Bone marrow (tissue), 2 donors: Measurements from ENCODE around the gene PRKCZ.

Experiments used
- DNase-seq, 2 donors: peaks; one replicate each; lab custom pipeline; 2025; lab: John Stamatoyannopoulos, UW

The PRKCZ gene

DNA sequence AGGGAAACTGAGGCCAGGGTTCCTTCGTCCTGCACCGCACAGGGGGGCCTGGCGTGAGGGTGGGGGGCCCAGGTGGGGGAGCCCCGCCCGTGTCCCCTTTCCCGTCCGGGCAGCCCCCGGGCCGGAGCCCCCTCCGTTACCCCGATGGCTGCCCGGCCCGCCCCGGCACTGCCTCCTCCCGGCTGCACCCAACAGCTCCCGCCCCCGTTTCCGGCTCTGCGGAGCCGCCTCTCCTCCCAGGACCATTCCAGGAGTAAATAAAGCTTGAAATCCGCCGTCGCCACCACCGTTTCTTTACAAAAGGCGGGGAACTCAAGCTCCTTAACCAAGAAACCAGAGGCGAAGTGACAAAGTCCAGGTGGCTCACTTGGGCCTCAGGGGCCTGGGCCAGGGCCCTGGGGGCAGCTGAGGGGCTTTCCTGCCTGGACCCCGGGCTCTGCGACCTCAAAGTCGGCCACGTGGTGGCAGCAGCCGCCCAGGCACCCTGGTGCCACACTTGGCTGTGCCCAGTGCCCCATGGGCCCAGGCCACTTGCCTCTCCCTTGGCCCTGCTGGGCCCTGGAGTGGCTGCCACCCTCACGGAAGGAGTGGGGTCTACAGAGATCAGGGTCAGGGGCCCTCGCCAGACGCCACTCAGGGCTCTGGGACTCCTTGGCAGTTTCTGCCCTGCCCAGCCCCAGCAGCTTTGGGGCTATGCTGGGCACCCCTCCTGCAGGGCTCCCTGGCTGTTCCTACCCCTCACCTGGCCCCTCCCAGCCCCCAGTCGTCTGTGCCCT, 144.9 kb downstream of the PRKCZ start:
- DNase-seq: peak; percentile 62 to 97

DNA sequence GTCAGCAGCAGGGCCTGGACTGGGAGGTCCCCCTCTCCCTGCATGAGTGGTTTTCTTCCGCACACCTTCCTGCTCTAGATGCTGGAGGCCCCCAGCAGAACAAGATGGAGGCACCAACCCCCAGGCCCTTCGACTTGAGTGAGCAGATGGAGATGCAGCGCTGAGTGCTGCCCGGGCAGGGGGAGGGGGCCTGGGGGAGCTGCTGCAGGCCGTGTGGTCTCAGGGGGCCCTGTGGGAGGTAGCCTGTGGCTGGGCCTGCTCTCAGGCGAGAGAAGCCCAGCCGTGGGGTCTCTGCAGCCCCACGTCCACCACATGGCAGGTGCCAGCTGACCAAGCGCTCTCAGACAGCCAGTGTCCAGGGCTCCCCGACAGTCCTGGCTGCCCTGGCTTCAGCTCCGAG, 145.6 kb downstream of the PRKCZ start:
- no peak for DNase-seq

DNA sequence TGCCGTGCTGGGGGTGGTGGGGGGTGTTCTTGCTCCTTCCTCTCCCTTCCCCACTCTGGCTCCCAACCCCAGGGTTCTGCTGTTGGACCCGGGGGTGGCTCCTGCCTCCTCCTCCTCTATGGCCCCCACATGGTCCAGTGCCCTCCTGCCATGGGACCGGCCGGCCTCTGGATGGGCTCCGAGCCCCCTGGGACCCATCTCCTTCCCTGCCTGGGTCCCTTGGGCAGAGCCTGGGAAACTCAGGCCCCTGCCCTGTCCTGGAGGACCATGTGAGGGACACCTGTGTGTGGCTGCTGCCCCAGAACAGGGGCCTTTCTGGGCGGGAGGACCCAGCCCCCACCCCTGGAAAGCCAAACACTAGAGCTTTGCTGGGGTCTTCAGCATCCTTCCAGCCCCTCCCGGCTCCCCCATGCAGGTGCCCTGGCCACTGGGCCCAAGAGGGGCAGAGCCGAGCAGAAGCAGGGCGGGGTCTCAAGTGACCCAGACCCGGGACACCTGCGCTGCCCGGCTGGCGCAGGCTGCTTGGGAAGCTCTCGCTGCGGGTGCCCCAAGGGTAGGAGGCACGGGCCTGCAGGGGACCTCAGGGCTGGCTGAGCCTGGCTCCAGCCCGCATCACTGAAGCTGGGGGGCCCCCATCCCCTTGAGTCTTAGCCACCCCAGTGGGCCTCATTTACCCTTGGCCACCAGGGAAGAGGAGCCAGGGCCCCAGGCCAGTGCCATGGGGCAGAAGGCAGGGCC, 146.9 kb downstream of the PRKCZ start:
- no peak for DNase-seq

DNA sequence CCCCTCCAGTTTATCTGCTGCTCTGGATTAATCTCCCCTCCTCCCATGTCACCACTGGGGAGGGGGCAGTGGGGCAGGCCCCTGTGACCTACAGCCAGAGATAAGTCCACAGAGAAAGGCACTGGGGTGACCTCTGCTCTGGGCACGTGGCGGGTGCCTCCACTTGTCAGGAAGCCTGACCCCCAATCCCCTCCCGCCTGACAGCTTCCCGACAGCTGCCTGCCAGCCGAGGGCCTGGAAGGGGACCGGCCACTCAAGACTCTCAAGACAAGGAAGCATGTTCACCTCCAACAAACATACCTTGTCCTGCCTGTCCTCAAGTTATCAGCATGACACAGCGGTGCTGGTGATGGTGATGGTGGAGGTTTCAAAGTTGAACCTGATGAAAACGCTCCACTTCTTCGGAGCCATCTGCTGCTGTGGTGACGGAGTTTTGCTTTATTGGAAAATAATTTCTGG, 147.5 kb downstream of the PRKCZ start:
- no peak for DNase-seq

DNA sequence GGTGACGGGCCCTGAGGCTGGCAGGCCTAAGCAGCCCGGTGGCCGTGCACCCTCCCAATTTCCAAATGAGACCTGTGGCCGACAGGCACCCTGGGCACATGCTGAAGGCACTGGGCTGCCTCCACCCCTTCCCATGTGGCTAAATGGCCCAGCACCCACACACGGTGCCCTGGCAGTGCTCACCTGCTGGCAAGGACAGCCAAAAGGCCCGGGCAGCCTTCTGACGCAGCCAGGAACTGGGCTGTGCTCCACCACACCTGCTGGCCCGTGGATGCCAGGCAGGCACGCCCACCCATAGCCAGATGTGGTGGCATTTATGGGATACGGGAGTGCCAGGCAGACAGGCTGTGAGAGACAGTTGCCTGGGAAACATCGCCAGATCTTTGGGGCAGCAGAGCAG, 148.4 kb downstream of the PRKCZ start:
- DNase-seq: no peak

DNA sequence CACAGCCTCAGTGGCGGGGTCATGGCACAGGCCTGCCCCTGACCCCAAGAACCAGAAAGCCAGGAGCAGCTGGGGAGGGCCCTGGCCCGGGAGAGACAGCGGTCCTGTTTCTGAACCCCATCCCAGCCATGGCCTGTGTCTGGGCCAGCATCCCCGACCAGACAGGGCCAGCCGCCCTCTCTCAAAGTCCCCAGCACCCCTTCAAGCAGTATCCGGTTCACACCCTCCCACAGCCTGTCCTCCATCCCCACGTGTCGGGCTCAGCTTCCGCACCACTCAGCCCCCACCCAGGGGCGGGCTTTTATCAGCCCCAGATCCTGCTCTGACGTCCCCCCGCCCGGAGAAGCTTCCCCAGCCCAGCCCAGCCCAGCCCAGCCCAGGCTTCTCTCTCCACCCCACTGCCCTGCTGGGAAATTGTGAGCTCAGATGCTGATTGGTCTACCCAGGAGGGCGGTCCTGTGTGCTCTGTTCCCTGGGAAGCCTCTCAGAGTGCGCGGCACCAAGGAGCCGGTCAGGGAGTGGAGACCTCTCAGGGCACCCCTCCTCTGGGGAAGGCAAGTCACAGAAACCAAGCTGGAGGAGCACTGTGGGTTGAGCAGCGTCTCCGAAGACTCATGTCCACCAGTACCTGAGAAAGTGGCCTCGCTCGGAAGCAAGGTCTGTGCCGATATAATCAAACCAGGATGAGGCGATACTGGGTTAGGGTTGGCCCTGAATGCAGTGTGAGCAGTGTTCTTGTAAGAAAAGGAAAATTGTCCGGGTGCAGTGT, 149.0 kb downstream of the PRKCZ start:
- peak; percentile 47 to 91 for DNase-seq

DNA sequence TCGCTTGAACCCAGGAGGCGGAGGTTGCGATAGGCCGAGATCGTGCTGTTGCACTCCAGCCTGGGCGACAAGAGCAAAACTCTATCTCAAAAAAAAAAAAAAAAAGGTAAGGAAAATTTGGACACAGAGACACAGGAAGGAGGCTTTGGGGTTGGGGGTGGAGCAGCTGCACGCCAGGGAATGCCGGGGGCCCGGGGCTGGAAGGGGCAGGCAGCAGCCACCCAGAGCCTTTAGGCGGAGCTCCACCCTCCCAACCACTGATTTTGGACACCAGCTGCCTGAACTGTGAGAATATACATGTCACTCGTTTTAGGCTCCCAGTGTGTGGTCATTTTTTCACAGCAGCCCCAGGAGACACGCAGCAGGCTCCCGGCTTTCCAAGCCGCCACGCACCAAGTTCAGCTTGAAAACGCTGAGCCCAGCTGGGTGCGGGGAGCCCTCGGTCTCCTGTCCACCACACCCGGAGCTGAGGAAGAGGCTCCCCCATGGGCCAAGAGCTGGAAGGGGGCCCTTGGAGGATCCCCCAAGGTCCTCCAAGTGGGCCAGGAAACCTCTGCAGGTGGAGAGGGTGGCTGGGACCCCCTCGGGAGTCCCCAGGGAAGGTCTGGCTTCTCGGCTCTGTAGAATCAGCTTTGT, 150.2 kb downstream of the PRKCZ start:
- no peak for DNase-seq

DNA sequence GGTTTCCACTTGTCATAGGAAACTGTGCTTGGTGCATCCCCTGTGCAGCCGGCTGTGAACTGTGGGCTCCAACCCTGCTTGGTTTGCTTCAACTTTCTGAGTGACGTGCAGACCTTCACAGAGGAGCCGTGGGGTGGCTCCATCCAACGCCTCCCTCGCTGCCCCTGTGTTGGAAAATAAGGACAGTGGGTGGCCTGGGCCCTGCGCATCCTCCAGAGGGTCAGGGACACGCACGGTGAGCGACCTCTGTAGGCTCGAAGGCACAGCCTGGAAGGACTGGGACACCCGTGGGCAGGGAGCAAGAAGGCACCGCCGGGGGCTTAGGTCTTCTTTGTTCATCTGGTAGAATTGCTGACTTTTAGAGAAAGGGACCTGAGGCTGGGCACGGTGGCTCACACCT, 150.9 kb downstream of the PRKCZ start:
- no peak for DNase-seq

DNA sequence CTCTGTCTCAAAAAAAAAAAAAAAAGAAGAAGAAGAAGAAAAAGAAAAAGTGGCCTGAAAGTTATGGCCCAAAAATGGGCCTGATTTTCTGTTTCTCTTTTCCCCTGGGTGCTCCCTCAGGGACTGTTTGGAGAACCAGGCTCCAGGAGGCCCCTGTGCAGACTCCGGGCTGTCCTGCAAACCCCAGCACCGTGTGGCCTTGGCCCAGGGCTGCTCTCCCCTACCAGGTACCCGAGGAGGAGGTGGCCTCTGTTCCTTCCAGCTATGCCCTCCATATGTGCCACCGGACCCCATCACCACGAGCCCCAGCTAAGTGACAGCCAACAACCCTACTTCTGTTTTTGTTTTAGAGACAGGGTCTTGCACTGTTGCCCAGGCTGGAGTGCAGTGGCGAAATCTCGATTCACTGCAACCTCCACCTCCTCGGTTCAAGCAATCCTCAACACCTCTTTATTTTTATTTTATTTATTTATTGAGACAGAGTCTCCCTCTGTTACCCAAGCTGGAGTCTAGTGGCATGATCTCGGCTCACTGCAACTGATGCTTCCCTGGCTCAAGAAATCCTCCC, 151.9 kb downstream of the PRKCZ start:
- no peak for DNase-seq

DNA sequence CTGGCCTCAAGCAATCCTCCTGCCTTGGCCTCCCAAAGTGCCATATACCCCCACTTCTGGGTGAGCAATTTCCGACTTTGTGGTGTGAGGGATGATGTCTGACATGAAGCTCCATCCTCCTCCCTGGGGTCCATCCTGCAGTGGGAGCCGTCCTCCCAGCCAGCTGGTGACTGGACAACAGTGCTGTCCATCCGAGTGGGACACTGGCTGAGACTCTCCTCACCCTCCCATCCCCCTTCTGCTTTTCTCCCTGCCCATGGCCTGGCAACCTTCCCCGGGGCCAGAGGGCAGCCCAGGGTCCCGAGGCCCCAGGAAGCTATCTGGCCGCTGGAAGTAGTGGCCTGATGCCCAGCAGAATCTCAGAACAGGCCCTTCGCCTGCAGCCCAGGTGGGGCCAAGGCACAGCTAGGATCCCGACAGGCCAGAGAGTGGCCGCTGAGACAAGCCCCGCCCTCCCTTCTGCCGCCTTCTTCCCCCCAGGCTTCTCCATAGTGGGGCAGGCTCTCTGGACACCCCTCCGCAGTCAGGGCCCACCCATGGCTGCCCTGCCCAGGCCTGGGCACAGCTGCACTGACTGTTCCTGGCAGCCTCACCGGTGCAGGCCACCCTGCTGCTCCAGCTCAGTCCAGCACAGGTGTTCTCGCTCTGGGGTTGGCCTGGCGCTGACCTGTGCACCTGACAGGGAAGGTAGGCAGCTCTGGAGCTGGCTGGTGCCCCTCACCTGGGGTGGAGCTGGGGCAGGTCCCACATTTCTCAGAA, 152.8 kb downstream of the PRKCZ start:
- DNase-seq: no peak

DNA sequence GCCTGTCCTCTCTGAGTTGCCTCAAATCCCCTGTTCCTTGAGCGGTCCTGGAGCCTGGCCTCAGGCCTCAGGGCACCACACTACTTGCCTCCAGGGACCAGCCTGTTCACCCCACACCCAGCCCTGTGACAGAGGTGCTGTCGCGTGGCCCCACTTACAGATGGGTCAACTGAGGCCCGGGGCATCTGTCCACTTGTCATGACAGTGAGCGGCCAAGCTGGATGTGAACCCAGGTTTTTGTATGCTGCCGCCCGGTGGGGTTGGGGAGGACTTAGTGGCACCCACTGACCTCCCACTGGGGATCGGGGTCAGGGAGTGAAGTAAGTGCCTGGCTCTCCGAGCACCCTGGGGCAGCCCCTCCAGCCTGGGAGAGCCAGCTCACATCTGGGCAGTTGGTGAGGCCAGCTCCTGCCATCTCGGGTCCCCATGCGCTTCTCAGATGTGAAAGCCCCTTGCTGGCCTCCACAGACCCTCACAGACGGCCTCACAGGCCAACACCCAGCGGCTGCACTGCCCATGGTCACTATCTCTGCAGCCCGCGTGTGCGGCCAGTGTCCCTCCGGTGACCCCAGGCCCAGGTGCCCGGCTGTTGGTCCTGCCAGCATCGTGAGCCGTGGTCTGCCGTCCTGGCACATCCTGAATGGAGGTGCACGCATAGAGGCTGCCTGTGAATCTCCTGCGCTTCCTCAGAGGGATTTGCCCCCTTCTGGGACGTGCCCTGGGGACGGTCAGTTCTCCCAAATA, 153.6 kb downstream of the PRKCZ start:
- no peak for DNase-seq

DNA sequence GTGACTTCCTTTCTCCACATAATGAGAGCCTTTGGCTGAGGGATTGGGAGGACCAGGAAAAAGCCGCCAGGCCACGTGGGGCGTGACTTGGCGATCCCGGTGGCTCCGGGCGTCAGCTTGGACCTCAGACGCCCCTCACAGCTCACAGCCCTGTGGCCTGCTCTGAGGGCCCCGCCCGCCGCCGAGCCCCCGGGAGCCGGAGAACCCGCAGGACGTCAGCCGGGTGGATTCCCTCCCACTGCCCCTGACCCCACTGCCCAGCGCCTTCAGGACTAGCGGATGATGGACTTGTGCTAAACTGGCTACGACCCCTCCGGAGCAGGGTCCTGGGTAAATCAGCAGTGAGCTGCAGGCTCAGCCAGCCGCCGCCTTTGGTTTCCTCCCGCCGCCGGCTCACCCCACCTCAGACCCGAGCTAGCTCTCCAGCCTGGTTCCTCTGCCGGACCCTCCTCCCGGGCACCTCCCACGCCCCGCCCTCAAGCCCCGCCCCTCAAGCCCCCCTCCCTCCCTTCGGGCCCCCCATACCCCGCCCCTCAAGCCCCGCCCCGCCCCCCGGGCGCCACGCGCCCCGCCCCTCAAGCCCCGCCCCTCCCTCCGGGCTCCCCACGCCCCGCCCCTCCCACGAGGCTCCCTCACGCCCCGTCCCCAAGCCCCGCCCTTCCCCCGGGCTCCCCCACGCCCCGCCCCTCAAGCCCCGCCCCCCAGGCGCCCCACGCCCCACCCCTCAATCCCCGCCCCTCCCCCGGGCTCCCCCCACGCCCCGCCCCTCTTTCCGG, 154.4 kb downstream of the PRKCZ start:
- peak; percentile 60 to 93 for DNase-seq

DNA sequence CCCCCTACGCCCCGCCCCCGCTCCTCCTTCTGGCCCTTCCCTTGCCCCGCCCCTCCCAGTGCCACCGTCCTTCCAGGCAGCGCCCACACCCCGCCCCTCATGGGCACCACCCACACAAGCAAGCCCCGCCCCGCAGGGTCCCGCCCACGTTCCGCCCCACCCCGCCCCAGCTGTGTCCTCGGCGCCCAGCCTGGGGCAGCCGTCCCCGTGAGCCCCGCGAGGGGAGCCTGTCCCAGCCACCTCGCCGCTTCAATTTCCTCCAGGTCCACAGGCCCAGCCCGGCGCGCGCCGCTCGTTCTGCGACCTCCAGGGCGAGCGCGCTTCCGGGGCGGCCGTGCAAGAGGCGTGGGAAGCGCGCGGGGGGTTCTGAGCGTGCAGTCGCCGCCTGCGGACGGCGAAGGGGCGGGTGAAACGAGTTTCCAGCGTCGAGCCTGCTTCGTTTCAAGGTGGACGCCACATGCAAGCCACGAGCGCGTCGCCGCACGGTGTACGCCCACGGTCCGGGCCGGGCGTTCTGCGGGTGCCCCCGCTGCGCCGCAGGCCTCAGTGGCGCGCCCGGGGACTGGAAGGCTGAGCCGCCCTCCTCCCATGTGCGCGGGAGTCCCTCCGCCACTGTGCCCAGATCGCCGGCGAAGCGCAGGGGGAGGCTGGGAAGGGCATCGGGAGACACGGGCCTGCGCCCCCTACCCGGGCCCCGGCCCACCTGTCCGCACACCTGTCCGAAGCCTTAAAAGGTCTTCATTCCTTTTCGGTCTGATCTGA, 155.2 kb downstream of the PRKCZ start:
- peak; percentile 91 to 96 for DNase-seq

DNA sequence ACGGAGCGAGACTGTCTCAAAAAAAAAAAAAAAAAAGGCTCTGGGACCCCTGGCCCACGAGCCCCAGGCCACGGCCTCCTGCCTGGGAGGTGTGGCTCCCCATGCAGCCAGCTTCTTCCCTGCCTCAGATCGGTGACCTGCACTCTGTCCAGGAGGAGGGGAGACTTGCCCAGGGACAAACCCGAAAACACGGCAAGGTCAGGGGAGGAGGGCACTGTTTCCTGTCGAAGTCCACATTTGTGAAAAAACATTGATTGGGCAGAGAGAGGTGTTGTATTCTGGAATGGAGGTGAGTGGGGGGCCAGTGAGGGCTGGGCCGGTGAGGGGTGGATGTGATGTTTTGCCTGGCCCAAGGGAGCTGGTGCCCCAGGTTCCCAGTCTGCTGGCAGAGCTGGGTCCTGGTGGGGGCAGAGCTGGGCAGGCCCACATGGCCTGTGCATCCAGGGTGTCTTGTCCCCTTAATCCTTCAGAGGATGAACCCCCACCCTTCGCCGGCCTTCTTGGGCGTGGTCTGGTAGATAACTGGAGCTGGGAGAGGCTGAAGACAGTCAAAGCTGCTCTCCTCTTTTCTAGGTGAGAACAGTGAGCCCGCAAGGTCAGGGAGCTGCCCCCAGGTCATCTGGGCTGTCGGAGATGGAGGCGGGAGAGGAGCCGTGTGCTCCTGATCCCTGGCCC, 156.7 kb downstream of the PRKCZ start:
- no peak for DNase-seq

DNA sequence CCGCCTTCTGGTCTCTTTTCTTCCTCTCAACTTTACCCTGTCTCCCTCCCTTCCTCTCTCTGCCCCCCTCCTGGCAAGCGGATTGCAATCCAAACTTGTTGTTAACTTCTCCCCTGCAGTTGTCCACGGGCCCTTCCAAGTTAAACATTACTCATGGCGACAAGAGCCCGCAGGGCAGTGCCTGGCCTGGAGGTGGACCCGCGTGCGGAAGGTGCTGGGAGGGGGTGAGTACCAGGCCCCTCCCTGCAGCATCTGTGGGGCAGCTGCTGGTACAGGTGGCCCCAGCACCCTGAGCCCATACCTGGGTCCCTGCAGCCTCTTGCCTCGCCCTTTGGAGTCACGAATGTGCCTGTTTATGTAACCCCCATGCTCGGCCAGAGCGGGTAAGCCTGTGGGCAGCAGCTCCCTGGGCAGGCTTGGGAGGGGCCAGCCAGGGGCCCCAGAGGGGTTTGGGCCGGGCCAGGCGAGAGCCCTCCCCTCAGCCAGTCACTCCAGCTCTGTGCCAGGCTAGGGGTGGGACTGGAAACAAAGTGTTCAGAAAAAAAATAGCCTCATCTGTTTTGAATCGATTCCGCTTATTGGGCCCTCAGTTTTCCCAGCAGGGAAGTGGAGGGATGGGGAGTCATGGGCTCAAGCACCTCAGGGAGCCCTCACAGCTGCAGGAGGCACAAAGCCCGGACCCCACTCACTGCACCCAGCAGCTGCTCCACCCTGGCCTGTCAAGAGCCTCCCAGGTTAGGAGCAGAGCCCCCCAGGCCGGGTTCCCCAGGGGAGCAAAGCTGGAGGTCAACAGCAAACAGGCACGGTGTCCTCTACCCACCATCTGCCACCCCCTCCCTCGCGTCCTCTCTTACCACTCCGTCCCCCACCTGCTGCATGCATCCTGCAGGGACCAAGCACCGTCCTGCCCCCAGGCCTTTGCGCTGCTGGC, 158.4 kb downstream of the PRKCZ start:
- DNase-seq: no peak

DNA sequence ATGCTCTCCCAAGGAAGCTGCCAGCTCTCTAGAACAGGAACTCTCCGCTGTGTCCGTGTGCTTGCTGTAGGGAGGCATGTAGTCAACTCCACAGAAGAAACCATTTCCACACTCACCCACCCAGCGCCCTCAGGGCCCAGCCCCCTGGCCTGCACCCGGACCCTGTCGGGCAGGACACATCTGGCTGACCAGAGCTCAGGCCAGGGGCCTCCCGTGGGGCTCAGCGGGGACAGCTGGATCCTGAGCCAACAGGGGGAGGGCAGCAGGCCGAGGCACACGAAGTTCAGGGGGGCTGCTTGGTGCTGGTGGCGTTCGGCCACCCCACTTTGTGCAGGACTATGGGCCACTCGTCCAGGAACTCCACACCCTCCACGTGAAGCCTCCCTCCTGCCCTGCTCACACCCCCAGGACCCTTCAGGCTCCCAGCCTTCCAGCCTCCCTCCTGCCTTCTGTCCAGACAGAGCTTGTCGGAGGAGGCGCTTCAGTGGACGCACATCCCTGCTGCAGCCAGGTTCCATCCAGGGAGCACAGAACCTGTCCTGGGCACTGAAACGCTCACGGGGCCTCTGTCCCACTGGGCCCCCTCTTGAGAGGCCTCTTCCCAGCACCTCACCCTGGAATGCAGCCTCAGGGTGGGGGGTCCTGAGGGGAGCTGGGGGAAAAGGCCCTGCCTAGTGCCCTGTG, 159.3 kb downstream of the PRKCZ start:
- no peak for DNase-seq
